Natural killer cell (primary cell): ENCODE measurements around the gene DAD1. TPM values are rescaled to one million over a fixed set of nuclear protein-coding genes. Genes with fewer than 3 reads are reported as not detected.
"Not testable (repeated sequence)": the region's sequence is repeated elsewhere in the genome, so short reads cannot be mapped to it uniquely, and the experiment has no call there.

Experiments used
- ATAC-seq, 3 donors: fragments of 150-1000 bp in 2 of 3; fragments of 200-7000 bp in 1 of 3; cut with Tn5 transposase; 1 replicate in 1 of 3; 2 replicates in 2 of 3; pipeline ENCODE4 v1.10.0; 2021; ENCODE audit warnings: mild to moderate bottlenecking in 2 of 3, moderate library complexity in 2 of 3
- DNase-seq, 2 donors: peaks; one replicate each; pipeline versions ENCODE4 v3.0.0 to v3.0.0-alpha.2; 2013 to 2021; ENCODE audit warnings: mixed read lengths in 1 of 2
- H3K27ac ChIP-seq: one replicate; pipeline ENCODE4 v1.5.1; 2013; ENCODE audit warnings: mild to moderate bottlenecking, low read length
- H3K27me3 ChIP-seq: one replicate; pipeline ENCODE4 v1.6.1; 2013; ENCODE audit warnings: low read length; ENCODE audit not compliant: control insufficient read depth, insufficient read depth
- H3K36me3 ChIP-seq: one replicate; pipeline ENCODE4 v1.6.1; 2013; ENCODE audit warnings: low read length; ENCODE audit not compliant: control insufficient read depth, insufficient read depth
- H3K4me1 ChIP-seq: one replicate; pipeline ENCODE4 v1.6.1; 2013; ENCODE audit warnings: low read length; ENCODE audit not compliant: control insufficient read depth, insufficient read depth
- H3K4me3 ChIP-seq: one replicate; pipeline ENCODE4 v1.5.1; 2013; ENCODE audit warnings: low read length
- H3K9me3 ChIP-seq: one replicate; pipeline ENCODE4 v1.6.1; 2013; ENCODE audit warnings: low read length; ENCODE audit not compliant: control insufficient read depth, insufficient read depth
- H3K27ac Mint-ChIP-seq, 2 donors: one replicate each; pipeline ENCODE4 v1.8.0; 2022; ENCODE audit warnings: mild to moderate bottlenecking in 2 of 2, mixed read lengths in 2 of 2, moderate library complexity in 1 of 2
- H3K27me3 Mint-ChIP-seq, 2 donors: one replicate each; pipeline ENCODE4 v1.8.0; 2022; ENCODE audit warnings: low read depth in 2 of 2, mixed read lengths in 2 of 2
- H3K36me3 Mint-ChIP-seq: one replicate; pipeline ENCODE4 v1.8.0; 2022; ENCODE audit warnings: mixed read lengths
- H3K4me1 Mint-ChIP-seq, 2 donors: one replicate each; pipeline ENCODE4 v1.8.0; 2022; ENCODE audit warnings: mixed read lengths in 2 of 2
- H3K4me3 Mint-ChIP-seq: one replicate; pipeline ENCODE4 v1.8.0; 2022; ENCODE audit warnings: mild to moderate bottlenecking, moderate library complexity, mixed read lengths
- H3K9me3 Mint-ChIP-seq, 2 donors: one replicate each; pipeline ENCODE4 v1.8.0; 2022; ENCODE audit warnings: mixed read lengths in 2 of 2
- CTCF ChIP-seq: fragments of 200-600 bp; IDR thresholded peaks from one replicate; pipeline ENCODE4 v1.8.0; 2022; ENCODE audit warnings: antibody characterized with exemption
- WGBS: methylation state at CpG from one replicate; pipeline ENCODE4 v1.1.7; 2013; ENCODE audit warnings: missing lambda C conversion rate; ENCODE audit not compliant: insufficient coverage; 5-methylcytosine and 5-hydroxymethylcytosine counted together
- intact Hi-C: fragments of 100-400 bp; cut with micrococcal nuclease; formaldehyde crosslinking; loops from one replicate; pipeline ENCODE4 v1.14.2; 2022
- total RNA-seq, 4 donors: library from RNA; stranded (reverse); fragments of 120-200 nt in 1 of 4; gene quantifications; one replicate each; pipeline versions ENCODE4 v1.2.3 to v1.2.4, GENCODE V29; 2013 to 2022

Gene DAD1
- total RNA-seq, 3 donors from 2014 or later (not counting 1 experiment from before 2014, with no cell fraction given), result 79.5 to 97.9 (median 92.8) TPM

GRCh38 chr14:22623047-22623446 is 34.0 kb upstream of the DAD1 start:
- no peaks in the 10 kb centered on the region for H3K9me3 Mint-ChIP-seq
- no peaks in the 10 kb centered on the region for H3K9me3 ChIP-seq
- H3K36me3 Mint-ChIP-seq, result no peaks in the 10 kb centered on the region
- H3K4me1 Mint-ChIP-seq, result no peaks in the 10 kb centered on the region
- intact Hi-C loops, result no loop called here
- no peak for TF ChIP-seq CTCF
- H3K4me1 ChIP-seq, result no peaks in the 10 kb centered on the region
- ATAC-seq (no peak), DNase-seq (no peak)
- no peak overlapping the region for H3K4me3 ChIP-seq
- no peak overlapping the region for H3K4me3 Mint-ChIP-seq
- no peak overlapping the region for H3K27ac ChIP-seq
- peaks cover 0 to 8% of the 10 kb centered on the region in 2 donors for H3K27me3 Mint-ChIP-seq
- no peaks in the 10 kb centered on the region for H3K27me3 ChIP-seq
- H3K36me3 ChIP-seq, result no peaks in the 10 kb centered on the region
- WGBS, result 7% methylated on average over 2 of the region's 2 CpGs
- H3K27ac Mint-ChIP-seq, result no peak overlapping the region

GRCh38 chr14:22622255-22622654 is 33.2 kb upstream of the DAD1 start:
- intact Hi-C loops, result no loop called here
- no peak overlapping the region for H3K27ac ChIP-seq
- ATAC-seq, result no peak
- Mint-ChIP-seq H3K27me3 (peaks cover 0 to 8% of the 10 kb centered on the region in 2 donors), H3K27ac (no peak overlapping the region), H3K4me3 (no peak overlapping the region), H3K4me1 (no peaks in the 10 kb centered on the region), H3K9me3 (no peaks in the 10 kb centered on the region), H3K36me3 (no peaks in the 10 kb centered on the region)
- 89% methylated on average over 2 of the region's 2 CpGs for WGBS
- H3K4me3 ChIP-seq, result no peak overlapping the region
- no peaks in the 10 kb centered on the region for H3K36me3 ChIP-seq
- no peaks in the 10 kb centered on the region for H3K4me1 ChIP-seq
- H3K27me3 ChIP-seq, result no peaks in the 10 kb centered on the region
- H3K9me3 ChIP-seq, result no peaks in the 10 kb centered on the region
- no peak for DNase-seq
- TF ChIP-seq CTCF, result no peak

- H3K4me3 Mint-ChIP-seq, H3K27me3 ChIP-seq, H3K4me3 ChIP-seq, ATAC-seq, H3K27ac ChIP-seq, DNase-seq, H3K9me3 Mint-ChIP-seq, H3K36me3 ChIP-seq, H3K4me1 Mint-ChIP-seq, H3K27me3 Mint-ChIP-seq, H3K36me3 Mint-ChIP-seq, intact Hi-C loops, H3K9me3 ChIP-seq, H3K27ac Mint-ChIP-seq, H3K4me1 ChIP-seq: not testable (repeated sequence)
- WGBS, result 100% methylated on average over 2 of the region's 2 CpGs
Observed at GRCh38 chr14:22615765-22616164, 26.7 kb upstream of the DAD1 start.

GRCh38 chr14:22614240-22614799 is 25.3 kb upstream of the DAD1 start:
- Histone ChIP-seq H3K36me3 (peaks cover 20% of the 10 kb centered on the region), H3K27ac (no peak overlapping the region), H3K27me3 (no peaks in the 10 kb centered on the region), H3K4me3 (no peak overlapping the region), H3K9me3 (no peaks in the 10 kb centered on the region), H3K4me1 (no peaks in the 10 kb centered on the region)
- no peak for TF ChIP-seq CTCF
- ATAC-seq (no peak), DNase-seq (no peak)
- no peaks in the 10 kb centered on the region for H3K27me3 Mint-ChIP-seq
- no peaks in the 10 kb centered on the region for H3K9me3 Mint-ChIP-seq
- 45% methylated on average over 6 of the region's 6 CpGs for WGBS
- no peaks in the 10 kb centered on the region for H3K4me1 Mint-ChIP-seq
- intact Hi-C loops, result no loop called here
- H3K36me3 Mint-ChIP-seq, result peaks cover 7% of the 10 kb centered on the region
- no peak overlapping the region for H3K4me3 Mint-ChIP-seq
- no peak overlapping the region for H3K27ac Mint-ChIP-seq
